HEK293 (cell line): Measurements from ENCODE around the gene ARHGAP8.

ENCODE experiments used
- ATF2 ChIP-seq: fragments of 450-650 bp; formaldehyde crosslinking; IDR thresholded peaks from 2 replicates; pipeline ENCODE4 v1.5.1; 2016; ENCODE audit warnings: missing biosample characterization, missing genetic modification characterization, low read depth
- CTCF ChIP-seq: fragments of 450-650 bp; formaldehyde crosslinking; IDR thresholded peaks from 2 replicates; pipeline ENCODE4 v1.5.1; 2016; ENCODE audit warnings: missing biosample characterization, missing genetic modification characterization
- PBX3 ChIP-seq: sonication (generic); formaldehyde crosslinking; IDR thresholded peaks from 2 replicates; pipeline ENCODE4 v1.8.1; 2022; ENCODE audit warnings: mild to moderate bottlenecking, moderate library complexity, missing genetic modification reagents
- RBAK ChIP-seq: fragments of 450-650 bp; formaldehyde crosslinking; IDR thresholded peaks from 2 replicates; pipeline ENCODE4 v1.5.1; 2016; ENCODE audit warnings: missing biosample characterization, missing genetic modification characterization
- ZBTB8A ChIP-seq: fragments of 450-650 bp; formaldehyde crosslinking; IDR thresholded peaks from 2 replicates; pipeline ENCODE4 v1.5.1; 2016; ENCODE audit warnings: missing biosample characterization, missing genetic modification characterization
- ZNF280D ChIP-seq: fragments of 450-650 bp; formaldehyde crosslinking; IDR thresholded peaks from 2 replicates; pipeline ENCODE4 v1.5.1; 2016; ENCODE audit warnings: missing biosample characterization, missing genetic modification characterization
- ZNF521 ChIP-seq: fragments of 450-650 bp; formaldehyde crosslinking; IDR thresholded peaks from 2 replicates; pipeline ENCODE4 v1.5.1; 2017; ENCODE audit warnings: missing biosample characterization, mild to moderate bottlenecking, missing genetic modification characterization
- ZNF792 ChIP-seq: fragments of 450-650 bp; formaldehyde crosslinking; IDR thresholded peaks from 2 replicates; pipeline ENCODE4 v1.5.1; 2016; ENCODE audit warnings: missing biosample characterization, missing genetic modification characterization

- TF ChIP-seq CTCF (tag by site-specific recombination) (no peak), ZNF792 (tag by site-specific recombination) (no peak), ATF2 (tag by site-specific recombination) (no peak), ZBTB8A (tag by site-specific recombination) (no peak), RBAK (tag by site-specific recombination) (no peak), ZNF521 (tag by site-specific recombination) (no peak), ZNF280D (no peak), PBX3 (no peak)
Observed at GRCh38 chr22:44831885-44832284, 79.5 kb downstream of the ARHGAP8 start.
